Measurements from ENCODE around the gene ANTXR1.

Gene ANTXR1

DNA sequence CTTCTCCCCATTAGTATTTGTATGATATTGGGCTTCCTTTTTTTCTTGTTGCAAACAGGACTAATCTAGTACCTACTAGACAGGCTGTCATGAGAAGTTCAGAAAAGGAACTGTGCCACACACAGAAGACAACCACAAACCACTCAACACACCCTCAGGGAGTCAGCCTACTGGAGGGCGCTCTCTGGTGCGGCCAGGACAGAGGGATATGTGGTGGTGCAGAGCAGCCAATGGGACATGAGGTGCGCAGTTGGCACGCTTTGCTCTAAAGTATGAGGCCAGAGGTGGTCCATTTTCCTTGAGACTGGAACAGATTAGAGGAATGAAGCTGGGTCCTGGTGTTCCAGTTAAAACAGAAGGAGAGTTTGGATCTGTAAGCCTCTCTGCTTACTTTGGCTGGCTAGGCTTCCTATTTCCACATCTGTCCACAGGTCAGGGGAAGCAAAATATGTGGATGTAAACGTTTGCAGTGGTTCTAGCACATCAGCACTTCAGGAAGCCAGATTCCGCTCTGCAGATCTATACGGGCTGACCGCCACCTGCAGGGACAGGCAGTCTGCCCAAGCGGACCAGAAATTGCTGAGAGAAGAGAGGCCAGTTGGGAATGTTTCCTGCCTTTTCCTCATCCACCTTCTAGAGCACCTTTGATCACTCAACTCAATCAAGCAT is 260.0 kb downstream of the ANTXR1 start:
- no peak overlapping the region for H3K27ac Mint-ChIP-seq
- H3K9me3 Mint-ChIP-seq, result no peaks in the 10 kb centered on the region
- no peaks in the 10 kb centered on the region for H3K4me1 Mint-ChIP-seq (ENCODE audit: low read depth)
- no peaks in the 10 kb centered on the region for H3K36me3 Mint-ChIP-seq (ENCODE audit: low read depth)
- H3K27me3 Mint-ChIP-seq, result peaks cover 29% of the 10 kb centered on the region
- no peak overlapping the region for H3K4me3 Mint-ChIP-seq

- no peaks in the 10 kb centered on the region for H3K9me3 Mint-ChIP-seq
- H3K27me3 Mint-ChIP-seq, result peaks cover 26% of the 10 kb centered on the region
- H3K4me1 Mint-ChIP-seq (ENCODE audit: low read depth), result no peaks in the 10 kb centered on the region
- H3K27ac Mint-ChIP-seq, result no peak overlapping the region
- no peak overlapping the region for H3K4me3 Mint-ChIP-seq
- H3K36me3 Mint-ChIP-seq (ENCODE audit: low read depth), result no peaks in the 10 kb centered on the region
Observed at GRCh38 chr2:69275490-69275889, 262.5 kb downstream of the ANTXR1 start.

GRCh38 chr2:69278366-69278765 is 265.4 kb downstream of the ANTXR1 start:
- Mint-ChIP-seq H3K4me1 (ENCODE audit: low read depth) (no peaks in the 10 kb centered on the region), H3K4me3 (no peak overlapping the region), H3K27me3 (peaks cover 23% of the 10 kb centered on the region), H3K9me3 (no peaks in the 10 kb centered on the region), H3K36me3 (ENCODE audit: low read depth) (no peaks in the 10 kb centered on the region), H3K27ac (no peak overlapping the region)

DNA sequence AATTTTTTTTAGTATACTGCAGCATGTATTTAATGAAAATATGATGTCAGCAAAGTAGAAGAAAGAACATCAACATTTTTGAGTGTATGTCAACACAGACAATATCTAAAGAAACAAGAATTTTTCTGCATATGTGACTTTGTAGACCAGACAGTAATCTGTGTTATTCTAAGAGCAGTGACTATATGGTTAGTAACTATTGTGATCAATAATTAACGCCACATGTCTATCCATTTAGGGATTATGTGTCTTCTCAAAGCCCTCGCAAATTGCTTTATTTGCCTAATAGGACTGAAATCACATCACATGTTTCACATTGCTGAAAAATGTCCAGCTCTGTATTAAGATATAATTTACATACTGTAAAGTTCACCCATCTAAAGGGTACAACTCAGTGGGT is 266.2 kb downstream of the ANTXR1 start:
- H3K4me1 Mint-ChIP-seq (ENCODE audit: low read depth), result no peaks in the 10 kb centered on the region
- no peaks in the 10 kb centered on the region for H3K36me3 Mint-ChIP-seq (ENCODE audit: low read depth)
- peaks cover 23% of the 10 kb centered on the region for H3K27me3 Mint-ChIP-seq

GRCh38 chr2:69279931-69280681 is 267.1 kb downstream of the ANTXR1 start:
- peaks cover 18% of the 10 kb centered on the region for H3K27me3 Mint-ChIP-seq
- H3K27ac Mint-ChIP-seq, result no peak overlapping the region
- no peak overlapping the region for H3K4me3 Mint-ChIP-seq
- H3K9me3 Mint-ChIP-seq, result no peaks in the 10 kb centered on the region
- H3K36me3 Mint-ChIP-seq (ENCODE audit: low read depth), result no peaks in the 10 kb centered on the region
- H3K4me1 Mint-ChIP-seq (ENCODE audit: low read depth), result no peaks in the 10 kb centered on the region

More for the DNA sequence above, 266.2 kb downstream of the ANTXR1 start:
- no peak overlapping the region for H3K27ac Mint-ChIP-seq
- no peak overlapping the region for H3K4me3 Mint-ChIP-seq
- no peaks in the 10 kb centered on the region for H3K9me3 Mint-ChIP-seq

DNA sequence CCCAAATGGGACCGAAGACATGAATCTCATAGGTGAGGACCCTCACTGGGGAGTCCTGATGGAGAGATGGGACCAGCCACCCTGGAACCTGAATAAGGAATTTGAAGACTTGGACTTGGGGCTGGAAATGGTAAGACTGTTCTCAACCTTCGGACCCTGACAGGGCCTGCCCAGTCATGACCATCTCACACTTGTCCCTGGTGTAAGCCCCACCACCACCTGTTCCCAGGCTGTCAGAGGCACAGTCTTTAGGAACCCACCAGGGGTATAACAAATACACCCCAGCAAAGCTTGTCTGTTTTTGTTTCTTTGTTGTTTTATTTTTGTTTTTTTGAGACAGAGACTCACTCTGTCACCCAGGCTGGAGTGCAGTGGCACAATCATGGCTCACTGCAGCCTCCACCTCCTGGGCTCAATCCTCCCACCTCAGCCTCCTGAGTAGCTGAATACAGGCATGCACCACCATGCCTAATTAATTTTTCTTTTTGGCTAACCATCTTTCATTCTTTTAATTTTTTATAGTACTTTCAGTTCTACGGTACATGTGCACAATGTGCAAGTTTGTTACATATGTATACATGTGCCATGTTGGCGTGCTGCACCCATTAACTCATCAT is 267.9 kb downstream of the ANTXR1 start:
- Mint-ChIP-seq H3K36me3 (ENCODE audit: low read depth) (no peaks in the 10 kb centered on the region), H3K4me1 (ENCODE audit: low read depth) (no peaks in the 10 kb centered on the region), H3K27ac (no peak overlapping the region), H3K4me3 (no peak overlapping the region), H3K27me3 (peaks cover 10% of the 10 kb centered on the region), H3K9me3 (no peaks in the 10 kb centered on the region)

DNA sequence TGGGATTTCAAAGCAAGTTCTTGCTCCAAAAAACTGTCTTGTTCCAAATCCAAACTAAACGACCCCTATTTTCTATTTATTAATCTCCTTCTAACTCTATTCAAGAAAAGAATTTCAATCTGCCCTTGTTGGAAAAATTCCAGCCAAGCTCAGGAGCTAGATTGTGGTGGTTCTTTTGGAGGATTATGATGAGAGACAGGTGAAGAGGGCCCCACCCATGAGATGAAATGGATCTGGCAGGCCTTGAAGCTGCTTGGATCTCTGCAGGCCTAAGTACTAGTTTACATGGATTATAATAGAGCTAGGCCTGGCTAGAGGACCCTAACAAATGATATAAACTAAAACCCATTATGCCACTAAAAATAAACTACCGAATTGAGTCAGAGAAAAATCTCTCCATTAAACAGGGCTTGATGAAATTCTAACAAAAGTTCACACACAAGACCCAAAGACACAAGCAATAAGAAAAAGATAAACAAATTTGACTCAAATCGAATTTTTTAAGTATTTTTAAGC is 272.5 kb downstream of the ANTXR1 start:
- Mint-ChIP-seq H3K4me3 (no peak overlapping the region), H3K9me3 (no peaks in the 10 kb centered on the region), H3K4me1 (ENCODE audit: low read depth) (no peaks in the 10 kb centered on the region), H3K36me3 (ENCODE audit: low read depth) (no peaks in the 10 kb centered on the region), H3K27me3 (no peaks in the 10 kb centered on the region), H3K27ac (no peak overlapping the region)

DNA sequence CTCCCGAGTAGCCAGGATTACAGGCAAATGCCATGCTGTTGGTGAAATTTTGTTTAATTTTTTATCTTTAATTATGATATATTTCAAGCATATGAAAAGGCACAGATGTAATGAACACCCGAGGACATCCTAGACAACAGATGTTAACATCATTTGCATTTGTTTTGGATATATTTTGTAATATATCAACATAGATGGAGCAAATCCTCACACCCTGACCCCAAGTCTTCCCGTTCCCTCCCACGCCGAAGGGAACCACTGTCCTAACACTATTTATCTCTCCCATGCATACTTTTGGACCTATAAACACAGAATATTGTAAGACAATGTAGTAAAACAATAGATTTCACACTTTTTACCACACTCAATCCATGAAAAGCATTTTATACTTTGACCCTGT is 274.6 kb downstream of the ANTXR1 start:
- no peaks in the 10 kb centered on the region for H3K27me3 Mint-ChIP-seq
- H3K27ac Mint-ChIP-seq, result no peak overlapping the region
- H3K9me3 Mint-ChIP-seq, result no peaks in the 10 kb centered on the region

GRCh38 chr2:69288429-69288828 is 275.4 kb downstream of the ANTXR1 start:
- H3K9me3 Mint-ChIP-seq, result no peaks in the 10 kb centered on the region
- no peak overlapping the region for H3K4me3 Mint-ChIP-seq
- H3K27me3 Mint-ChIP-seq, result no peaks in the 10 kb centered on the region

More for the DNA sequence above, 274.6 kb downstream of the ANTXR1 start:
- Mint-ChIP-seq H3K4me3 (no peak overlapping the region), H3K36me3 (ENCODE audit: low read depth) (no peaks in the 10 kb centered on the region), H3K4me1 (ENCODE audit: low read depth) (no peaks in the 10 kb centered on the region)

GRCh38 chr2:69291004-69291650 is 278.1 kb downstream of the ANTXR1 start:
- Mint-ChIP-seq H3K27ac (no peak overlapping the region), H3K36me3 (ENCODE audit: low read depth) (no peaks in the 10 kb centered on the region), H3K4me1 (ENCODE audit: low read depth) (no peaks in the 10 kb centered on the region), H3K9me3 (no peaks in the 10 kb centered on the region), H3K27me3 (no peaks in the 10 kb centered on the region), H3K4me3 (no peak overlapping the region)

More at GRCh38 chr2:69288429-69288828, 275.4 kb downstream of the ANTXR1 start:
- Mint-ChIP-seq H3K36me3 (ENCODE audit: low read depth) (no peaks in the 10 kb centered on the region), H3K27ac (no peak overlapping the region), H3K4me1 (ENCODE audit: low read depth) (no peaks in the 10 kb centered on the region)

- Mint-ChIP-seq H3K4me1 (ENCODE audit: low read depth) (no peaks in the 10 kb centered on the region), H3K27me3 (no peaks in the 10 kb centered on the region)
Observed at GRCh38 chr2:69291721-69292120, 278.7 kb downstream of the ANTXR1 start.

DNA sequence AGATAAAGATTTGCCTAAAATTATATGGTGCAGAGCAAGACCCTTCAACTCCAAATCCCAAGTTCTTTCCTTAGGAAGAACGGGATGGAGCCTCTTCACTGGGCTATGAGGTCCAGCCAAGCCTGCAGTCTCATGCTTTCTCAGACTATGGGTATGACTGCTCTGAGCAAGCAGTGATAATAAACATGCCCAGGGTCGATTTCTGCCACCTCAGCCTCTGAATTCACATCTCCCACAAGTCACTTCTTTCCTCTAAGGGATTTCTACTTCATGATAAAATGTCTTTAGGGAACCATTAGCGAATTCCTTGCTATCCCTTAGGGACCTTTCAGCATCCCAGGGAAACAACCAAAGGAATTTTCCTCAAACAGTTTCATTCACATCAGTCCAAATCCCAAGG is 279.3 kb downstream of the ANTXR1 start:
- Mint-ChIP-seq H3K4me1 (ENCODE audit: low read depth) (no peaks in the 10 kb centered on the region), H3K4me3 (no peak overlapping the region), H3K36me3 (ENCODE audit: low read depth) (no peaks in the 10 kb centered on the region), H3K27me3 (no peaks in the 10 kb centered on the region), H3K27ac (no peak overlapping the region), H3K9me3 (no peaks in the 10 kb centered on the region)

More at GRCh38 chr2:69291721-69292120, 278.7 kb downstream of the ANTXR1 start:
- Mint-ChIP-seq H3K36me3 (ENCODE audit: low read depth) (no peaks in the 10 kb centered on the region), H3K27ac (no peak overlapping the region), H3K9me3 (no peaks in the 10 kb centered on the region), H3K4me3 (no peak overlapping the region)

DNA sequence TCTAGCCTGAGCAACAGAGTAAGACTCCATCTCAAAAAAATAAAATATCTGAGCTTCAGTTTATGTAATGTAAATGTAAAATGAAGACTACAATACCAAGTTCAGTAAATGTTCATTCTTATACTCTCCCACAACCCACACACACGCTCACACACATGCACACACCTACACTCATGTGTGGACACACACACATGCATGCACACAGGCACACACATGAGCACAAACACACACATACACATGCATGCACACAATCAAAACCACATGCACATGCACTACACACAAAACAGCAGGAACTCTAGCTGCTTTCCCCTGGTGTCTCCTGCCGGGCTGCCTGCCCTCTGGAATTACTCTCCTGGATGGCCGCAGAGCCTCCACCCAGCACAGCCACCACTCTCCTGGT is 283.4 kb downstream of the ANTXR1 start:
- H3K4me3 Mint-ChIP-seq, result no peak overlapping the region
- no peaks in the 10 kb centered on the region for H3K9me3 Mint-ChIP-seq
- H3K27me3 Mint-ChIP-seq, result no peaks in the 10 kb centered on the region
- no peak overlapping the region for H3K27ac Mint-ChIP-seq
- no peaks in the 10 kb centered on the region for H3K4me1 Mint-ChIP-seq (ENCODE audit: low read depth)
- no peaks in the 10 kb centered on the region for H3K36me3 Mint-ChIP-seq (ENCODE audit: low read depth)

DNA sequence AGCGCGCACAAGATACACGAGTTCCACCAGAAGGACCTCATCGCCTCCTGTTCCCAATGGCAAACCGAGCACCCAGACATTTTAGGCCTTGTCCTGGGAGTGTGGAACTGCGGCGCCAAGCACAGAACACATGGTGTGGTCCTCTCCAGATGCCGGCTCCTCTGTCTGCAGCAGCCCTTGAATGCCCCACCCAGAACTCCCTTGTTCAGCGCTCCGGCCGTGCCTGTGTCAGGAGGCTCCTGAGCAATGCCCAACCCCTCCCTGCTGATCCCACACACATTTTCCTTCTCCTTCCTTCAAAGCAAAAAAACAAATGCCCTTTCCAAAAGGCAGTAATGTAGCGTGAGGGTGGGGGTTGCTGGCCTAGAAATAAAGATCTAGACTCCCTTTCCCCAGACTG is 284.2 kb downstream of the ANTXR1 start:
- H3K4me3 Mint-ChIP-seq, result no peak overlapping the region
- H3K27me3 Mint-ChIP-seq, result peaks cover 2% of the 10 kb centered on the region
- H3K4me1 Mint-ChIP-seq (ENCODE audit: low read depth), result no peaks in the 10 kb centered on the region
- H3K27ac Mint-ChIP-seq, result no peak overlapping the region
- H3K9me3 Mint-ChIP-seq, result no peaks in the 10 kb centered on the region
- H3K36me3 Mint-ChIP-seq (ENCODE audit: low read depth), result no peaks in the 10 kb centered on the region

DNA sequence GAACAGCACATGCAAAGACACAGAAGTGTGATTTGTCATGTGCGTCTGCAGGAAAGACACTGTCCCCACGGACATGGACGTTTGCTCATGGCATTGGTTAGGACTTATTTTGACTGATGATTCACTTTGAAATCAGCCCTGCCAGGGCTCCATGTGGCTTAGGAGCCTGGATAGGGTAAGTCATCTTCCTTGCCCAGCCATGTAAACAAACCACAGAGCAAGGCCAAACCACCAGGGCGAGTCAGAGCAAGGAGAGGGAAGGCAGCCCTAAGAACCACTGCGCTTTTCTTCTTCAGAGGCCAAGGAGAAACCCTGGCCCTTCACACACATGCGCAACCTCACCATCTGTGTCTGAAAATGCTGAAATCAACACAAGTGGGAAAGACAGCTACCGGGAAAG is 285.3 kb downstream of the ANTXR1 start:
- Mint-ChIP-seq H3K4me1 (ENCODE audit: low read depth) (no peaks in the 10 kb centered on the region), H3K36me3 (ENCODE audit: low read depth) (no peaks in the 10 kb centered on the region), H3K9me3 (no peaks in the 10 kb centered on the region), H3K27me3 (peaks cover 8% of the 10 kb centered on the region), H3K4me3 (no peak overlapping the region), H3K27ac (no peak overlapping the region)
